ENCODE measurements around the gene CFAP97.

The CFAP97 gene

DNA sequence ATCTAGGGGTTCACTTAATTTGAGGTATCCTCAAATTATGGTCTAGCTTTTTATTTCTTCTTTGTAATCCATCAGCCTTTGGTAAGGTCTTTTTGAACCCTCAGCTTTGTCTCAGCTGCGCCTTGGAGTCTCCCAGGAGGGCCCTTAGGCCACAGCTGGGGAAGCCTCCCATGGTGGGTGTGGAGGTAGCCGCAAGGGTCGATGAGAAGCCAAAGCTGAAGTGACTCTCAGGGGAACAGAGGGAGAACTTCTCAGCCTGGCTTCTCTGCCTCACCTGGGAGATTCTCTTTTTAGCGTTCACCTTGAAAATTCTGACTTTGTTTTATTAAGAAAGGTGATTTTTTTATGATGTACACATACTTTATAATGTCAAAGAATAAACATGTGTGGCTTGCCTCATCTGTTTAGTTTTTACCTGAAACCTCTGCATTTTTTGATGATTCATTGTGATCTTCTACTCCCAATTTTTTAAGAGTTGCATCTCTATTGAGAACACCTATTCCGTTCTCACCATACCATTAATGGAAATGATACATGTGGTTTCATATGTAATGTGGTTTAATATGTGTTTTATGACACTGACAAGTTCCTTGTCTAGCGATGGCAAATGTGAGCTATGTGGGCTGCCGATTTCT lies 86.4 kb downstream of the CFAP97 start:
- no peak overlapping the region for H3K4me3 ChIP-seq (replicated peaks; ENCODE audit: insufficient read depth, low read length)
- H3K27me3 ChIP-seq (ENCODE audit: insufficient read depth, poor library complexity, severe bottlenecking) = peaks cover 5% of the 10 kb centered on the region
- TF ChIP-seq CTCF (IDR thresholded peaks at IDR 0.05; ENCODE audit: insufficient read depth, low read length) (no peak), REST (IDR thresholded peaks at IDR 0.05; ENCODE audit: insufficient replicate concordance, low read depth) (no peak), POLR2AphosphoS5 (IDR thresholded peaks at IDR 0.05; ENCODE audit: low read depth) (no peak), SPI1 (IDR thresholded peaks at IDR 0.05; ENCODE audit: borderline replicate concordance, low read depth) (no peak), GABPA (IDR thresholded peaks at IDR 0.05; ENCODE audit: low read depth) (no peak)
- no peak overlapping the region for H3K27ac ChIP-seq (replicated peaks)
- DNase-seq (ENCODE audit: low read depth in 1 of 2, low spot score in 1 of 2) = no peak

DNA sequence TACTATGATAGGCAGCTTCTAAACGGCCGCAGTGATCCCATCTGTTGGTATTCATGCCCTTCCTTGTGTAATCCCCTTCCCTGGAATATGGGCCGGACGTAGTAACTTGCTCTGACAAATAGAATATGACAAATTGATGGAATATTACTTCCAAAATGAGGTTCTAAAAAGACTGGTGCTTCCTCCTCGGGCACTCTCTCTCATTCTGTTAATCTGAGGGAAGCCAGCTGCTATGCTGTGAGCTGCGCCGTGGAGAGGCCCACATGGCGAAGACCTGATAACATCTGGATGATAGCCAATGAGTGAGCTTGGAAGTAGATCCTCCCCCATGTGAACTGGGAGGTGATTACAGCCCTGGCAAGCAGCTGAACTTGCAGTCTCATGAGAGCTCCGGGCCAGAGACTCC lies 88.0 kb downstream of the CFAP97 start:
- TF ChIP-seq GABPA (IDR thresholded peaks at IDR 0.05; ENCODE audit: low read depth) = no peak
- no peak for TF ChIP-seq REST (IDR thresholded peaks at IDR 0.05; ENCODE audit: insufficient replicate concordance, low read depth)
- no peak for TF ChIP-seq CTCF (IDR thresholded peaks at IDR 0.05; ENCODE audit: insufficient read depth, low read length)
- no peak for TF ChIP-seq POLR2AphosphoS5 (IDR thresholded peaks at IDR 0.05; ENCODE audit: low read depth)
- no peak for TF ChIP-seq SPI1 (IDR thresholded peaks at IDR 0.05; ENCODE audit: borderline replicate concordance, low read depth)
- Histone ChIP-seq H3K4me3 (replicated peaks; ENCODE audit: insufficient read depth, low read length) (no peak overlapping the region), H3K27me3 (ENCODE audit: insufficient read depth, poor library complexity, severe bottlenecking) (peaks cover 5% of the 10 kb centered on the region), H3K27ac (replicated peaks) (no peak overlapping the region)
- DNase-seq (ENCODE audit: low read depth in 1 of 2, low spot score in 1 of 2) = peak in 1 of 2 experiments; percentile 21

DNA sequence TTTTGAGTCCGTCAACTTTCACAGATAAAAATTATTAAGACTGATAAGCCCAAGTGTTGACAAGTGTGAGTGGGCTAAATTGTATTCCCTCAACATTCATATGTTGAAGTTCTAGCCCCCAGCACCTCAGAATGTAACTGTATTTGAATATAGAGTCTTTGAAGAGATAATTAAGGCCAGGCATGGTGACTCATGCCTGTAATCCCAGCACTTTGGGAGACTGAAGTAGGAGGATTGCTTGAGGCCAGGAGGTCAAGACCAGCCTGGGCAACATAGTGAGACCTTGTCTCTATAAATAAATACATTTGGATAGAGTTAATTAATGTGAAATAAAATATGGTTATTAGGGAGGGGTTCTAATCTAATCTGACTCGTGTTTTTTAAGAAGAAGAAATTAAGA lies 90.5 kb downstream of the CFAP97 start:
- Histone ChIP-seq H3K27ac (replicated peaks) (no peak overlapping the region), H3K27me3 (ENCODE audit: insufficient read depth, poor library complexity, severe bottlenecking) (peaks cover 7% of the 10 kb centered on the region), H3K4me3 (replicated peaks; ENCODE audit: insufficient read depth, low read length) (no peak overlapping the region)
- TF ChIP-seq POLR2AphosphoS5 (IDR thresholded peaks at IDR 0.05; ENCODE audit: low read depth) (no peak), REST (IDR thresholded peaks at IDR 0.05; ENCODE audit: insufficient replicate concordance, low read depth) (no peak), GABPA (IDR thresholded peaks at IDR 0.05; ENCODE audit: low read depth) (no peak), SPI1 (IDR thresholded peaks at IDR 0.05; ENCODE audit: borderline replicate concordance, low read depth) (no peak), CTCF (IDR thresholded peaks at IDR 0.05; ENCODE audit: insufficient read depth, low read length) (no peak)
- no peak for DNase-seq (ENCODE audit: low read depth in 1 of 2, low spot score in 1 of 2)

All from HL-60 (cell line).